ENCODE results near the gene DMRT1. TPM values are rescaled to one million over a fixed set of nuclear protein-coding genes. Genes with fewer than 3 reads are reported as not detected.
"Not testable (repeated sequence)": the region's sequence is repeated elsewhere in the genome, so short reads cannot be mapped to it uniquely, and the experiment has no call there.

DMRT1 gene
- total RNA-seq, 4 donors from 2014 or later, result not detected

GRCh38 chr9:905906-906305 is 64.4 kb downstream of the DMRT1 start:
- TF ChIP-seq EP300 (IDR thresholded peaks at IDR 0.05) (no peak), CTCF (IDR thresholded peaks at IDR 0.05) (no peak), POLR2A (IDR thresholded peaks at IDR 0.05) (no peak)
- Histone ChIP-seq H3K4me1 (no peaks in the 10 kb centered on the region), H3K27me3 (peaks cover 0 to 74% of the 10 kb centered on the region in 2 donors), H3K27ac (no peak overlapping the region), H3K9me3 (no peaks in the 10 kb centered on the region), H3K4me3 (no peak overlapping the region), H3K36me3 (no peaks in the 10 kb centered on the region)
- WGBS, 2 donors, result 49 to 63% methylated on average over 6 of the region's 6 CpGs
- no peak for DNase-seq (ENCODE audit: low spot score in 2 of 2)

GRCh38 chr9:908536-909205 is 67.2 kb downstream of the DMRT1 start:
- no peak for TF ChIP-seq EP300 (IDR thresholded peaks at IDR 0.05)
- no peak for TF ChIP-seq CTCF (IDR thresholded peaks at IDR 0.05)
- no peak for TF ChIP-seq POLR2A (IDR thresholded peaks at IDR 0.05)
- Histone ChIP-seq H3K36me3 (no peaks in the 10 kb centered on the region), H3K27me3 (peaks cover 0 to 74% of the 10 kb centered on the region in 2 donors), H3K4me1 (no peaks in the 10 kb centered on the region), H3K27ac (no peak overlapping the region), H3K9me3 (no peaks in the 10 kb centered on the region), H3K4me3 (no peak overlapping the region)
- whole genome bisulfite sequencing, 2 donors, result 9 to 14% methylated on average over 10 of the region's 10 CpGs
- DNase-seq (ENCODE audit: low spot score in 2 of 2), result no peak

- 56 to 61% methylated on average over 4 of the region's 4 CpGs for WGBS, 2 donors
- peaks cover 0 to 53% of the 10 kb centered on the region in 2 donors for H3K27me3 ChIP-seq
Measured at GRCh38 chr9:911005-911404, 69.5 kb downstream of the DMRT1 start.

GRCh38 chr9:912776-913175 is 71.3 kb downstream of the DMRT1 start:
- H3K9me3 ChIP-seq, result no peaks in the 10 kb centered on the region
- 93 to 95% methylated on average over 1 of the region's 1 CpG for WGBS, 2 donors
- H3K27ac ChIP-seq, result no peak overlapping the region
- no peaks in the 10 kb centered on the region for H3K36me3 ChIP-seq
- no peak for TF ChIP-seq CTCF (IDR thresholded peaks at IDR 0.05)
- no peak for TF ChIP-seq POLR2A (IDR thresholded peaks at IDR 0.05)
- TF ChIP-seq EP300 (IDR thresholded peaks at IDR 0.05), result no peak
- no peak overlapping the region for H3K4me3 ChIP-seq
- H3K4me1 ChIP-seq, result no peaks in the 10 kb centered on the region
- peaks cover 0 to 38% of the 10 kb centered on the region in 2 donors for H3K27me3 ChIP-seq
- DNase-seq (ENCODE audit: low spot score in 2 of 2), result no peak

More at GRCh38 chr9:911005-911404, 69.5 kb downstream of the DMRT1 start:
- no peaks in the 10 kb centered on the region for H3K4me1 ChIP-seq
- no peak overlapping the region for H3K27ac ChIP-seq
- H3K36me3 ChIP-seq, result no peaks in the 10 kb centered on the region
- TF ChIP-seq EP300 (IDR thresholded peaks at IDR 0.05), result no peak
- no peak for TF ChIP-seq POLR2A (IDR thresholded peaks at IDR 0.05)
- TF ChIP-seq CTCF (IDR thresholded peaks at IDR 0.05), result no peak
- H3K4me3 ChIP-seq, result no peak overlapping the region
- DNase-seq (ENCODE audit: low spot score in 2 of 2), result no peak
- H3K9me3 ChIP-seq, result no peaks in the 10 kb centered on the region

GRCh38 chr9:913526-913925 is 72.0 kb downstream of the DMRT1 start:
- H3K4me1 ChIP-seq; H3K4me3 ChIP-seq; H3K9me3 ChIP-seq; H3K36me3 ChIP-seq; H3K27ac ChIP-seq; DNase-seq (ENCODE audit: low spot score in 2 of 2): not testable (repeated sequence)
- 89 to 92% methylated on average over 10 of the region's 10 CpGs for WGBS, 2 donors
- peaks cover 0 to 30% of the 10 kb centered on the region in 2 donors for H3K27me3 ChIP-seq

All from tibial nerve (tissue), 4 donors.